HG03039 (cell line): Measurements from ENCODE around the gene FOXP1.

ENCODE experiments used
- ATAC-seq: cut with Tn5 transposase; IDR thresholded peaks from one replicate; pipeline ENCODE4 v1.9.1; 2021; ENCODE audit warnings: mild to moderate bottlenecking, moderate library complexity; ENCODE audit not compliant: unreplicated experiment

The FOXP1 gene

DNA sequence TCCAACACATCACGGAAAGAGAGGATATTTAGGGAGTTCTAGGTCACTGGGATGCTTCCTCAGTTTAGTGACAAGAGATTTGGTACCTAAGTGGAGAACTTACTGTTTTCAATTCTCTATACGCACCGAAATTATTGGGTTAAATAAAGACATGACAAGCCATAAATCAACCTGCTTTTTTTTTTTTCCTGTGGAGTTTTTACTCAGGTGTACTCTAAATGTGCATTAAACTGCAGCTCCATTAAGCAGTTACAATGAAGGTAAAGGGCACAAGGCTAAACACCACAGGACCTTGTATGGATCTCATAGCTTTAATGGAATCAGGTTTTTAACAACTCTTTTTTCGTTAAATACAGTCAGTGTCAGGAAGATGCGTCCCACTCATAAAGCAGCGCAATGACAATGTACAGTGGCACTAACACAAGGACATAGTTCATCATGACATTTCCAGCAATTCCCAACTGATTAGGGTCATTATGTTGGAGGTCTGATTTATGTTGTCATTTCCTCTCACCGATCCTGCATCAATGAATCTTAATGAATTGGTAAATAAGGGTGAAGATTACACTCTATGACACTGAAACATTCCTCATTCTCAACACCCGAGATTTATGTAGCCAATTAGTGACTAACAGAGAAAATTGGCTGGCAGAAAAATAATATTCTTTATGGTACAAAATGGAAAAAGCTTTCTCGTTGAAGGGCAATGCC, 355.2 kb downstream of the FOXP1 start:
- no peak for ATAC-seq

DNA sequence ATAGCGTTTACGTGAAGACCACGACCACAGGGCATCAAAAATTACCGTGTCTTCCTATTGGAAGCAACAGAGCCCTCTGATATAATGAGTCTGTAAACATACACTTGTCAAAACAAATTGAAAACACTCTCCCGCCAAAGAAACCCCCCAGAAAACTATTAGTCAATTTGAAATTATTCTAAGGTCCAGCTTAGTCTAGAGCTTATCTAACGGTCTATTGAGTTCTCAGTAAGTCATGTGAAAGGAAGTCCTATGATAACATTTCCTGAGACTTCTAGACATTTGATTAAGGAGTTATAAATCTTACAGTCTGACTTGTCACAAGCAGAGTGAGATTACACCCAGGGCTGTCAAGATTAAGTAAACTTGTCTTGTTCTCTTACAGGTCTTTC, 356.3 kb downstream of the FOXP1 start:
- no peak for ATAC-seq

DNA sequence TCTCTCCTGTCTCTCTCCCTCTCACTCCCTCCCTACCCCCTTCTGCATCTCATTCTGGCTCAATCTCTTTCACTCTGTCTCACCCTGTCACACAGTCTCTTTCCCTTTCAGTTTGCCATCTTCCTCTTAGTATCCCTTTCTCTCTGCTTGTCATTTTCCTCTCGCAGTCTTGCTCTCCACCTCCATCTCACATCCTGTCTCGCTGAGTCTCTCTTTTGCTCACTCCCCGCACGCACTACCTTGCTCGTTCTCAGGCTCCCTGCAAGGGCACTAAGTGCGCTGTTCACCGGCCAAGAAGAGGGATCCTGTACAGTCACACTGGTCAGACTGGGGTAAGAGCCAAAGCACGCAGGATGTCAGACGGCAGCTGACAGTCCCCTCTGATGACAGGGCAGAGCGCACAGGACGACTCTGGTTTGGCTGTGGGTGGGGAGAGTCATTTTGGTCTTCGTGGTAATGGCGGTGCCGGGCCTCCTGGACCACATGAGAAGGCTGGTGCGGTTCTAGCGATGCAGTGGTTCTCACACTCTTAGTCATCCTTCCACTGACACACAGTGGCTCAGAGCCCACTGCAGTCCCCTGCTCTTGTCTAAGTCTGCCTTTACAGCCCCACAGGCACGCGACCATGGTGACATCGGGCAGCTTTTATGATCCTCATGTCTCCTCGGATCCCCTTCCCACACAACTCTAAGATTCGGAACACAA, 356.8 kb downstream of the FOXP1 start:
- ATAC-seq, result peak; percentile 89

DNA sequence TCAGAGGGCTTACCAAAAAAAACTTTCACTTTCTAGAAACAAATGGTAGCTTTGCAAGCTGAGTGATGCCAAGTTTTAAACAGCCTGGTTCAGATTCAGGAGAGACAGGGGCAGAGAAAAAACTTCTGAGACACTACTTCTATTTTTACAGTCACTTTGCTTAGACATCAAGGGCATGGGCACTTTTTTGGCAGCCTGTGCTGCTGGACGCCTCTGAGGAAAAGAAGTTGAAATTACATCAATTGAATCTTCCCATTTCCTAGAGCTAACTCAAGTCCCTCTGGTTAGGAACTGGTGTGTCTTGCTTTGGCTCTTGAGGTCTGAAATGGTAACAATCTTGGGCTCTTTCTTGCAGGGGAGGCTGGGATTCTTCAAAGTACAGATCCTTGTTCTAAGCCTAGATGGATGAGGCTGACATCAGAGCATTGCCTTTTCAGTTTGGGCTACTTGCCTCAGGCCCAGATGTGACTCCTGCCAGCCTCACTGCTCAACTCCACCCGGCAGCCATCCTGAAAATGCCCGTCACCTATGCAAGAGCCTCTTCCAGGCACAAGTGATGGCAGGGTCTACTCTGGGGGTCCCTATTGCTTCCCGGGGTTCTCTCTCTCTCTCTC, 357.5 kb downstream of the FOXP1 start:
- no peak for ATAC-seq

DNA sequence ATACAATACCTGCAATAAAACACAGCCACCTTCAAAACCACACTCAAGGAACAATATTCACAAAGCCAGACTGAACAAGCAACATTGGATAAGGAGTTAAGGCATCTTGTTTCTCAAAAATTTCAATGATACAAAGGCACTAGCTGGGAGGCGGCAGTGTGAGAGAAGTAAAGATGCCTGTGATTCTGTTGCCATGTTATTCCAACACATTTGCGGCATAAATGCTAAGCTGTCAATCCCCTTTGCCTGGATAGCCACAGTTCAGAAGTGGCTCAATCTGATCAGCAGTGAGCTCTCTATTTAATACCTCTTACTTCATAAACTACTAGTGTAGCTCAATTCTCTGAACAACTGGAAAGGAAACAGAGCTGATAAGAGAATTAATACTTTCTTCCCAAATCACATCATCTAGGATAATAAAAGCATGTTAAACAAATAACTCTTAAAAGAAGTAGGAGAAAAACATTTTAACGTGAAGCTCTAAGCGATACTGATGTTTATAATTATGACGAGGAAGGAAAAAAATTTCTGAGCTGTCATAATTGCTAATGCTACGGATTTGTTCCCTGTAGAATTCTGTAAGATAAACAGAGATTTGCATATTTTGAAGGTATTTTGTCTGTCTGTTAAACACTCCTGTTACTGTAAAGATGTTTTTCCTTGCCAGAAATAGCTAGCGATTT, 358.4 kb downstream of the FOXP1 start:
- no peak for ATAC-seq

DNA sequence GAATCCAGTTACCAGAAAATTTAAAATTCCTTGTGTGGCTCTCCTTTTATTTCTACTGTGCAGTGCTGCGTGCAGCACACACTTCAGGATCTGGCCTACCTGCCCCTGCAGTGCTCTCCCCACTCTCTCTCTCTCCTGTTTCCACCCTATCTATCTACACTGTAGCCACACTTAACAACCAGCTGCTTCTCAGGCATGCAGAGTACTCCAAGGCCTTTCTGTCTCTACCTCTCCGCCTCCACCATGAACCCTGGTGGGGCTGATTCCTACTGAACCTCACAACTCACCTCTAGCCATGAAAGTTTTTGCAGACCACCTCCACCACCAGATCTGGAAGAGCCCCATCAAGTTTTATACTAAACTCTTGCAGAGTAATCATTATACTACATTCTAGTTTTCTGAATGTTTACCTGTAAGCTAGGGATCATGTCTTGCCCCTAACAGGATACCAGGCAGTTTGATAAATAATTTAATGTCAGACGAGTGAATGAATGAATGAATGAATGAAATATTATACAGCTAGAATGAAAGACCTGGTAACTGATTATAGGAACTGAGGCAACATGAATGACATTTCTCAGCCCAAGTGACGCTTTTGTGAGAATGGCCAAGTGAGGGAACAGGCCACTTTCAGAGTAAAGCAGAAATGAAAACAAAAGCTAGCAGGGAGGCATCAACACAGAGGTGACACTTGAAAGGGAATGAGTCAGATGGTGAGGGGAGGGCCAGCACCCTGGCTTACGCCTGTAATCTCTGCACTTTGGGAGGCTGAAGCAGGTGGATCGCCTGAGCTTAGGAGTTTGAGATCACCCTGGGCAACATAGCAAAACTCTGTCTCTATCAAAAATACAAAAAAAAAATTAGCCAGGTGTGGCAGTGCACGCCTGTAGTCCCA, 363.5 kb downstream of the FOXP1 start:
- ATAC-seq, result peak; percentile 82

DNA sequence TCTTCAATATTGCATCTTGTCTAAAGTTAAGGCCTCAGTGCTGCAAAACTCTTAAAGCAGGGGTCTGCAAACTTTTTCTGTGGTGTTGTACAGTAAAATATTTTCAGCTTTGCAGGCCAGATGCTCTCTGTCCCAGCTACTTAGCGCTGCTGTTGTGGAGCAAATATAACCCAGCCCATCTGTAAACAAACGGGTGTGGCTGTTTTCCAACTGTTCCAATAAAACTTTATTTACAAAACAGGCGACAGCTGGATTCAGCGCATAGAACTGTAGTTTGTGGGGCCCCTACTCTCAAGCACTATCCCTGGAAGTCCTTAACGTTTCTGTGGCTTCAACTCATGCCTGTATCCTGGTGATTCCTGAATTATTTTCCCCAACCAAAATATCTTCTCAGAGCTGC, 365.0 kb downstream of the FOXP1 start:
- no peak for ATAC-seq

DNA sequence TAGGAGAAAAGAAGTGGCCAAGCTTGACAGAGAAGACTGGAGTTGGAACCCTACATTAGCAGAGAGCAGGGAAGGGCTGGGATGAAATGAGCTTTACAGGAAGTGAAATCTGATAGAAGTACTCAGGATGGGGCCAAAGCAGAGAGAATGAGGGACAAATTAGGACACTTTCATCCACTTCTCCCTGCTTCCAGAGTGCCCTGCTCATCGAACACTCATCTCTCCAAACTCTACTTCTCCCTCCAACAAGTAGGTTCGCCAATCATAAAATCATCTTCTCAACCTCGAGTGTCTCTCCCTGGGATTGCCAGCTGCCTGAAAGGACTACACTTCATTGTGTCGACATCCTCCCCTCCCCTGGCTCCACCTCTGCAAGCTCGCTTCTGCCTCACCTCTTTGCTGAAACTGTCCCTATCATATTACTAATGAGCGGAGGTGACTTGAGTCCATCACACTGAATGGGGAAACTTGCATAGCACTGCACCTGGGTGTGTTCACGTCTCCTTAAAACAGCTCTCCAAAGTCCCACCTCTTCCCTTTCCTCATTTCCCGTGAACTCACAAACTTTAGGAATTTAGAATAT, 365.8 kb downstream of the FOXP1 start:
- no peak for ATAC-seq

DNA sequence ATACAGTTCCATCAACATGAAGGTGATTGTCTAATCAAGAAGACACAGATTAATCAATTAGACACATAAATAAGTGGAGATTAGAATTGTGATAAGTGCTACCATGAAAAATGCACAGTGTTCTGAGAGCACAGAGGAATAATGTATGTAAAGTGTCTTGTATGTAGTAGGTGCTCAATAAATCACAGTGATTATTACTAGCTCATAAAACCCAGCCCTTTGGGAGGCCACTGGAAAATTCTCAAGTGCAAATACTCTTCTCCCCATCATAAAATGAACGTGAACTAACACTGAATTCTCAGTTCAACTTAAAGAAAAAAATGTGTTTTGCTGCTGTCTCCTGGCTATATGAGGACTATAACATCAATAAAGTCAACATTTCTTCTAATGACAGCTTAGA, 368.2 kb downstream of the FOXP1 start:
- ATAC-seq, result no peak

DNA sequence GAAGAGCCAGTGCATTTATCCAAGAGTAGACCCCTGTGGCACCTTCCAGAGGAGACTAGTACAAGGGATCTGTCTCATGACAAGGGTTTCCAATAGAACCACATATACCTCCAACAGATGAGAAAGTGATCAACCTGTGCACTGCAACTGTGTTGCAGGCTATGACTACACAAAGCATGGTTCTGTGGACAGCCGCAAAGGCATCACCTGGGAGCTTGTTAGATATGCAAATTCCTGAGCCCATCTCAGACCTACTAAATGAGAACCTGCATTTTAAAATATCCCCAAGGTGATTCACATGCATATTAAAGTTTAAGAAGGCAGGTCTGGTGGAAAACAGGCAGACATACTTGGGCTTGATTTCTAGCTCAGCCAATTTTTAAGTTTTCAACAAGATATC, 368.7 kb downstream of the FOXP1 start:
- ATAC-seq, result no peak

DNA sequence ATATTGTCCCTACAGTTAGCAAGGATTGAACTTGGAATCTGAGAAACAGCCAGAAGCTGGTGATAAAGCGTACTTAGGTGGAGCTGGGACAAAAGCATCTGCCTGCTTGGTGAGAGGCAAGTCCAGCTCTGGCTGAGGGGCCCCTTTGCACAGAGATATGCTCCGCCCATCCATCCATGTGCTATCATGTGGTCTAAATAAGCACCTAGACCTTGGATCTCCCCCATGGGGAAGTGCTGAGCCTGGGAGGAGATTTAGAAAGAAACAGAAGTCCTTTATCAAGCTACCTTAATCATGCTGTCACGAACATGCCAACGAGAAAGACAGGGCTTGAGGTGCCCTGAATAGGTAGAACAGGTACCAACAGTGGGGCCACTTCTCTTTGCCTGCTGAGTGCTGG, 369.5 kb downstream of the FOXP1 start:
- no peak for ATAC-seq

DNA sequence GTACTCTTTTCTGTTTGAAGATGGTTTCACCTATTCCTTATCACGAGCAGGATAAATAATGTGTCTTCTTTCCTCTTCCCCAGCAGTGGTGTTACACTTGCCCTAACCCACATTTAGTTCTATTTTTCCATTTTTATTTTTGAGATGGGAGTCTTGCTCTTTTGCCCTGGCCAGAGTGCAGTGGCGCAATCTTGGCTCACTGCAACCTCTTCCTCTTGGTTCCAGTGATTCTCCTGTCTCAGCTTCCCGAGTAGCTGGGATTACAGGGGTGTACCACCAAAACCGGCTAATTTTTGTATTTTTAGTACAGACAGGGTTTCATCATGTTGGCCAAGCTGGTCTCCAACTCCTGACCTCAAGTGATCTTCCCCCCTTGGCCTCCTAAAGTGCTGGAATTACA, 372.4 kb downstream of the FOXP1 start:
- no peak for ATAC-seq

DNA sequence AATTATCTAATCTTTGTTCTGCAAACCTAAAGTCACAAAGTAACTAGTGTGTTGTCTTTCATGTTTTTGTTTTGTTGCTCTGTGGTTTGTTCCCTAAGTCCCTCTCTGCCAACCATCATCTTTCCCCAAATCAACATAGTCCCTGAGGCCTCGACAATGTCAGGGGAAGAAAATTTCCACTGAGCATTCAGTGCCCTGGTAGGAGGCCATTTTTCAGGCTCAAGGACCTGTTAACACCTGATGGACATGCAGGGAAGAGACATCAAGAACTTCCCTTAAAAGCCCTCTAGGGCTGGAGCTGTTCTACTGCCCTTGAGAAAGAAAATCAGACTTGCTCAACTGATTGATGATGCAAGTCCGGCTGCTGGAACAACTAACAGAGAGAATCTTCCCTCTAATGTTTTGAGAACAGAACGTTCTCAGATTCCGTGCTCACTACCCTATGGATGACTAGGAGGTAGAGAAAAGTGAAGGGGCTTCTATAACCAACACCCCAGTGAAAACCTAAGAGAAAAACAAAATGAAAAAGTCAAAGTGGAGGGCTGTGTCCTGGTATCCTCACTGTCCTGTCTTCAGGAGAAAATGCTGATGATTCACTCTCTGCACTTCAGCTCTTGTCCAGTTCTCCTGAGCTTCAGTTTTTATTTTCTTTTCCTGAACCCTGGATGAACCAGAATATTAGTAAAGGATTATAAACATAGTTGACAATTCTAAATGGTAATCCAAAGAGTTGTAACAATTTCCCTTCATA, 373.1 kb downstream of the FOXP1 start:
- no peak for ATAC-seq

DNA sequence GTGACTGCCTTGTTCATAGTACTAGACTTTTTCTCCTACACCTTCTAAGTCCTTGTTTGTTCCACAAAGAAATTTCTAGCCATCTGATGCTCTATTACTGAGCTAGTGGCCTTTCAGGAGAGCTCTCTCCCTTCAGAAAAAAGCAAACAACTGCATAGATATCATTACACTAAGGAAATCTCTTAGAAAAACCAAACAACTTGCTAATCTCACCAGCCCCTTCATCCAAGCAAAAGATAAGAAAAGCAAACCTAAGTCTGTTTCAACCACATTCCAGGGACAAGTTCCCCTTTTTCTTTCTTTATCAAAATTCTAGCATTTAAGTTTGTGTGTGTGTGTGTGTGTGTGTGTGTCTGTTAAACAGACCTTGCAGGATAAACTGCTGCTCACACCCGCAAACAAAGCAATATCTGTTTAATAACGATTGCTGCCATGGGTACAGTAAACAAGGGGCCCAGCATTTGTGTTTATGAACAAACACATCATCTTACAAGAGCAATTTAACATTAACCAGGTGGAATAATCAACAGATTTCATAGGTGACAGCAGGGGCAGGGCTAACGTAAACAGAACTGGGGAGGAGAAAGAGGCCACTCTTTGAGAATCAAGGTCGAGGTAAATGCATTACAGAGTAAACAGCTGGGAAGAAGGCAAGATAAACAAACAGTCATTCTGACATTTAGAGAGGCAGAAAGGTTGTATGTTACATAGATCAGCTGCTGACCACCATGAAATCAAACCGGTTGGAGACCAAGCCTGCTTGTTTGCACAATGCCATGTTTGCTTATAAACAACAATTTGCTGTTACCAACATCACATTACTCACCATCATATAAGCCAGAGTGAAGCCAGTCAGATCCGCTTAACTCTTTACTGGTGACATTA, 375.1 kb downstream of the FOXP1 start:
- no peak for ATAC-seq

DNA sequence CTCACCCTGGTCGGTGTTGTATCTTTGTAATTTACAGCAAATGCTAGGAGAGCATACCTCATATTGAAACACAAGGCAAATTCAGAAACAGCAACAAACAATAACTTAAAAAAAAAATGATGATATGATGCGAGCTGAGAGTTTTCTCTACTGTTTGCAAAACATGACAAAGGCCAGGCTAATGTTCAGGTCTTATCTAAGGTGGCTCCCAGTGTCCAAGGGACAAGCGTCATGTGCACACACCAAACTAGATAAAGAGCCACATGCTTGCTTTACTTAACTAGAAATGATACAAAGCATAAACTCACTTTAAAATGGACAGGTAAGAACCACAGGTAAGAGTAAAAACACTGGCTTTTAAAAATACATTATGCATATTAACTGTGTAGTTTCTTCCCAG, 375.9 kb downstream of the FOXP1 start:
- no peak for ATAC-seq

DNA sequence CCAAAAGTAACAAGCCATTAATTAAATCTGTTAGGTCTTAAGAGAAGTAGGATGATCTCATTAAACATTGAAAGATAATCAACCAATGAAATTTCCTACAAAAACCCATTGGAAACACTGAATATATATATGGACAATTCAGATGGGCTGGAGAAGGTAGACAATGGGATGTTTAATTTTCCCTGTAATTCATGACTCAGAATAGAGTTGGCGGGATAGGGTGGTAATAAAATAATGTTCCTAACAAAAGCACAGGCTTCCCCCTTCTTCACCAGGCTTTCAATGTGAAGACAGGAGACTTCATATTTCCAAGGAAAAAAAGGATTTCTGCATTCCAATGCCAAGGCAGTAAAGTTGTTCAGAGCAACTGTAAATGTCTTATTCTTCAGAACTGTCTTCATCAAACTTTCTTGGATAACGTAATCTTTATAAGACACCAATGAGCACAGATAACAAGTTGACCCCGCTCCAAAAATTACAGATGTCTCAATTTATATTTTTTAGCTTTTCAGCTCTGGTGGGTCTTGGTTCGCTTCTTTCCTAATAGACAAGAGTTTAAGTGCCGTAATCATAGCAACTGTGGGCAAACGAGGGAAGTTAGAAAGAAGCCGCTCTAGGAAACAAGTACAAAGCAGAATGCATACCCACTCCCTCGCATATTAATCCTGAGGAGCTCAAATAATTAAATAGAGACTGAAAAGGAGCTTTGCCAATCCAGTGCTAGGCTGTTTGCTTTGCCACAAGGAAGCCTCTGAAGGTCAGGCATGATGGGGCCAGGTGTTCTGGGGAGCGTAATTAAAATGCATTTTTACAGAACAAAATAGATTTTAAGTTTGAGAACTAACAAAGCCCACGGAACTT, 377.0 kb downstream of the FOXP1 start:
- no peak for ATAC-seq

DNA sequence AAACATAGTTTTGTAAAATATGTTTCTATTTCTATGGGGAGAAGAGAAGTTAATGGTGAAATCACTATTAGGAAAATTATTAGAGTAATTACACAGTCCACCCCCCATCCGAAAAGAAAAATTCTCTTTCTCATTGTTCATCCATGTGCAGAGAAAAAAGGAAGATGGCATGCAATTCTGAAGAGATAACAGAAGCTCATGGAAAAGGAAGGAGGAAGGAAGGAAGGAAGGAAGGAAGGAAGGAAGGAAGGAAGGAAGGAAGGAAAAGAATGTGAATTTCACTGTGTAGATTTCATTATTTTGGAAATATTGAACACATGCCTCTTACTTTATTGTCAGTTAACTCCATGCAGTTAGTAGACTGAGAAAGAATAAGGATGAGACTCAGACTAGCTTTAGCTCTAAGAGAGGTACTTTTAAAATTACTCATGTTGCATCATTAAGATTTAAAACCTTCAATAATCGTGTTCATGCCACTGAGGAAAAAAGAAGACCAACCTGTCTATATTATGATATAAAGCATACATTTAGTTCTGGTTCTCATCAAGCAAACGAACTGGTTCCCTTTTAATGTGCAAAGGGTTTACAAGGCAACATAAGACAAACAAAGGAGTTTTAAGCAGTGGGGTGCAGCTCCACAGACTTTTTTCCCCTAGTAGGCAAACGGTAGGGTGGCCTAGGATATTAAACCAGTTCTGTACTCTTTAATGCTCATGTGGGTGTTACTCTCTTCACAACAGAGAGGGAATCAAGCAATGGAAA, 379.6 kb downstream of the FOXP1 start:
- no peak for ATAC-seq
